ENCODE results near the gene GRIP2.

DNA sequence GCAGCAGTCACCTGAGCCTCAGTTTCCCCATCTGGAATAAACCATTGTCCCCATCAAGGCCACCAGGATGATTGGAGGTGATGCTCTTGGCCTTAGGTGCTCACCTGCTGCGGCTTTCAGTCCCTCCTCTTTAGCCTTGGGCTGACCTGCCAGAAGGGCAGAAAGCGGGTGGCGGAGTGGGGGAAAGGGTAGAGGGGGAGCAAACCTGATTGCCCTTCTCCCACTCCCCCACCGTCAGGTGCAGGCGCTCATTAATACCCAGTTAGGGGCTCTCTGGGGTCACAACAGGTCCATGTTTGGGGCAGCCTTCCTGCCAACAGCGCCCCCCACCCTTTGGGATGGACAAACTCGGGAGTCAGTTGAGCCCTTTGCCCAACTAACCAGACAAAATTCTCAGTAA, 50.5 kb downstream of the GRIP2 start:
- no peak for TF ChIP-seq POLR2AphosphoS5 (IDR thresholded peaks at IDR 0.05)
- TF ChIP-seq EP300 (conservative IDR thresholded peaks at IDR 0.05; ENCODE audit: poor library complexity, severe bottlenecking): no peak
- TF ChIP-seq CTCF (IDR thresholded peaks at IDR 0.05; ENCODE audit: poor library complexity, severe bottlenecking): no peak
- no peak for TF ChIP-seq EZH2 (IDR thresholded peaks at IDR 0.05; ENCODE audit: borderline replicate concordance, insufficient read depth, low read length, poor library complexity, severe bottlenecking)
- no peak for TF ChIP-seq SMC3 (conservative IDR thresholded peaks at IDR 0.05; ENCODE audit: poor library complexity)
